ENCODE results near the gene TMPRSS6.

Gene TMPRSS6

DNA sequence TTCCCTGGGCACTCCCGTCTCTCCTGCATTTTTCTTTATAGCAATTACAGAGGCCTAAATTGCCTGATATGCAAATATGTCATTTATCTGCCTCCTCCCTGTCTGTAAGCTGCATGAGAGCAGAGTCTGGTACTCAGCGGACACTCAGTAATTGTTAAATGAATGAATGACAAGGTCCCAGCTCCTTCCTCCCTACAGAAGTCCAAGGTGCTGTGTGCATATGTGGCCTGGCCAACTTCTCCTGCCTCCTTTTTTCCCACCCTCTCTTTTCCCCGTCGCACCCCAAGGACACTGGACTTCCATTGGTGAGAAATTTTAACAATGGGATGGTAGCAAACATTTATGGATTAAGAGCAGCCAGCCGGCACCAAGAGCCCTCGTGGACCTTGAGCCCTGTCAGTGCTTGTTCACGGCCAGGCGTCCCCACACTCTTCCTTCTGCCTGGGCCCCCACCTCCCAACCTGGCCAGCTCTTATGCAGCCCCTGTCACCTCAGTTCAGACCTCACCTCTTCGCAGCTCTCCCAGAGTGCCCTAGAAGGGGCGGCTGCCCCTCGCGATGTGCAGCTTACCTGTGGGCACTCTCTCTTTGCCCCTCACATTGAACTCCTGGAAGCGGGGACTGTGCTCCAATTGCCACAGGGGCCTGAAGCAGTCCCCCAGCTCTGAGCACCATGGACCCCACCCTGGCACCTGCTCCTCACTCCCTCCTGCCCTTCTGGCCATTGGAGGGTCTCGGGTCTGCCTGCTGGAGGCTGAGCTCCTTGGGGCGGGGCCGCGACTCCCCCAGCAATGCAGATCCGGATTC lies 1.5 kb downstream of the TMPRSS6 start:
- H3F3A ChIP-seq (ENCODE audit: insufficient read depth), result no peaks in the 10 kb centered on the region
- no peaks in the 10 kb centered on the region for H3K36me3 ChIP-seq (ENCODE audit: low read length)
- no peaks in the 10 kb centered on the region for H3K9me3 ChIP-seq (ENCODE audit: insufficient read depth, low read length)
- no peak for TF ChIP-seq EZH2phosphoT487 (conservative IDR thresholded peaks at IDR 0.05; ENCODE audit: low read length)
- TF ChIP-seq, protein P1, sequence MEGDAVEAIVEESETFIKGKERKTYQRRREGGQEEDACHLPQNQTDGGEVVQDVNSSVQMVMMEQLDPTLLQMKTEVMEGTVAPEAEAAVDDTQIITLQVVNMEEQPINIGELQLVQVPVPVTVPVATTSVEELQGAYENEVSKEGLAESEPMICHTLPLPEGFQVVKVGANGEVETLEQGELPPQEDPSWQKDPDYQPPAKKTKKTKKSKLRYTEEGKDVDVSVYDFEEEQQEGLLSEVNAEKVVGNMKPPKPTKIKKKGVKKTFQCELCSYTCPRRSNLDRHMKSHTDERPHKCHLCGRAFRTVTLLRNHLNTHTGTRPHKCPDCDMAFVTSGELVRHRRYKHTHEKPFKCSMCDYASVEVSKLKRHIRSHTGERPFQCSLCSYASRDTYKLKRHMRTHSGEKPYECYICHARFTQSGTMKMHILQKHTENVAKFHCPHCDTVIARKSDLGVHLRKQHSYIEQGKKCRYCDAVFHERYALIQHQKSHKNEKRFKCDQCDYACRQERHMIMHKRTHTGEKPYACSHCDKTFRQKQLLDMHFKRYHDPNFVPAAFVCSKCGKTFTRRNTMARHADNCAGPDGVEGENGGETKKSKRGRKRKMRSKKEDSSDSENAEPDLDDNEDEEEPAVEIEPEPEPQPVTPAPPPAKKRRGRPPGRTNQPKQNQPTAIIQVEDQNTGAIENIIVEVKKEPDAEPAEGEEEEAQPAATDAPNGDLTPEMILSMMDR (IDR thresholded peaks at IDR 0.05; ENCODE audit: insufficient read depth, low read length, poor library complexity, severe bottlenecking), result no peak
- no peaks in the 10 kb centered on the region for H3K9me2 ChIP-seq (replicated peaks; ENCODE audit: insufficient read depth, low read length)
- no peaks in the 10 kb centered on the region for H3K79me2 ChIP-seq (ENCODE audit: insufficient read depth, low read length)
- no peaks in the 10 kb centered on the region for H4K20me1 ChIP-seq (ENCODE audit: low read depth, low read length)
- H3K27ac ChIP-seq (ENCODE audit: low read depth, low read length), result no peak overlapping the region
- H3K4me3 ChIP-seq (ENCODE audit: insufficient read depth, low read length, poor library complexity, severe bottlenecking), result no peak overlapping the region
- no peak overlapping the region for H3K9ac ChIP-seq (ENCODE audit: low read length)
- no peak overlapping the region for H2AFZ ChIP-seq (ENCODE audit: low read depth, low read length, severe bottlenecking)
- no peaks in the 10 kb centered on the region for H3K27me3 ChIP-seq (ENCODE audit: low read length)
- no peak overlapping the region for H3K4me2 ChIP-seq (ENCODE audit: low read depth, low read length, poor library complexity, severe bottlenecking)

DNA sequence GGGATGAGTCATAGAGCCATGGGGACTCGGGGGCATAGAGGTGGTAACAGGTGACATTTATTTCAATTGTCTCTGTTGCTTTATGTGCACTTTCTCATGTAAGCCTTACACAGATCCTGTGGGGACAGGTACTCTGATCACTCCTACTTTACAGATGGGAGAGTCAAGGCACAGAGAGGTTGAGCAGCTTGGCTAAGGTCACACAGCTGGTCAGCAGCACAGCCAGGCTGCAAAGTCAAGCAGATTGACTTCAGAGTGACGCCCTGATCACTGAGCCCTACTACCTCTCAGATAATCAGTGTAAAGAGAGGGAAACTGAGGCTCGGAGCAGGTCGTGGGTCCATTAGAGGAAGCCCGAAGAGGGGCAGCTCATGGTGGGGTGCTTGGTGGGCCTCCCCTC lies 3.5 kb downstream of the TMPRSS6 start:
- no peaks in the 10 kb centered on the region for H3K9me3 ChIP-seq (ENCODE audit: insufficient read depth, low read length)
- no peaks in the 10 kb centered on the region for H3F3A ChIP-seq (ENCODE audit: insufficient read depth)
- no peak overlapping the region for H2AFZ ChIP-seq (ENCODE audit: low read depth, low read length, severe bottlenecking)
- no peak overlapping the region for H3K4me2 ChIP-seq (ENCODE audit: low read depth, low read length, poor library complexity, severe bottlenecking)
- no peaks in the 10 kb centered on the region for H4K20me1 ChIP-seq (ENCODE audit: low read depth, low read length)
- no peaks in the 10 kb centered on the region for H3K79me2 ChIP-seq (ENCODE audit: insufficient read depth, low read length)
- H3K4me3 ChIP-seq (ENCODE audit: insufficient read depth, low read length, poor library complexity, severe bottlenecking), result no peak overlapping the region
- TF ChIP-seq EZH2phosphoT487 (conservative IDR thresholded peaks at IDR 0.05; ENCODE audit: low read length), result no peak
- TF ChIP-seq, protein P1 (IDR thresholded peaks at IDR 0.05; ENCODE audit: insufficient read depth, low read length, poor library complexity, severe bottlenecking), result no peak
- H3K27ac ChIP-seq (ENCODE audit: low read depth, low read length), result no peak overlapping the region
- no peaks in the 10 kb centered on the region for H3K36me3 ChIP-seq (ENCODE audit: low read length)
- H3K9me2 ChIP-seq (replicated peaks; ENCODE audit: insufficient read depth, low read length), result no peaks in the 10 kb centered on the region
- H3K9ac ChIP-seq (ENCODE audit: low read length), result no peak overlapping the region
- no peaks in the 10 kb centered on the region for H3K27me3 ChIP-seq (ENCODE audit: low read length)

DNA sequence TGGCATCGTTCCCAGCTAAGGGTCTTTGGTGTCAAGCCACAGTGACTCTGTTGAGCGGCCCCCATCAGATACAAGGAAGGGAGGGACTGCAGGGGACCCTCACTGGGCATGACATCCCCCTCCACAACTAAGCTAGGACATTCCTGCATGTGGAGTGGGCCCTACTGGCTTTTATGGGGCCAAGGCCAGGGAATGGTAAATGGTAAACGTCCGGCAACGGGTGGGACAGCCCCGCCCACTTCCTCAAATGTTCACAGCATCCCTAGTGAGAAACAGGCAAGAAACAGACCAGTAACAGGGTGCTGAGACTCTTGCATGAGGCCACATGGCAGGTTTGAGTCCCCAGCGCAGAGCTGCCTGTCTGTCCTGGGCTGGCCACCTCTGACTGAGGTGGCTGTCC lies 4.4 kb downstream of the TMPRSS6 start:
- H3K79me2 ChIP-seq (ENCODE audit: insufficient read depth, low read length), result no peaks in the 10 kb centered on the region

More for the DNA sequence above, 4.4 kb downstream of the TMPRSS6 start:
- H4K20me1 ChIP-seq (ENCODE audit: low read depth, low read length), result no peaks in the 10 kb centered on the region
- H3K4me2 ChIP-seq (ENCODE audit: low read depth, low read length, poor library complexity, severe bottlenecking), result no peak overlapping the region
- no peak overlapping the region for H3K9ac ChIP-seq (ENCODE audit: low read length)
- no peaks in the 10 kb centered on the region for H3K27me3 ChIP-seq (ENCODE audit: low read length)
- TF ChIP-seq, protein P1 (IDR thresholded peaks at IDR 0.05; ENCODE audit: insufficient read depth, low read length, poor library complexity, severe bottlenecking), result no peak
- no peak for TF ChIP-seq EZH2phosphoT487 (conservative IDR thresholded peaks at IDR 0.05; ENCODE audit: low read length)
- H3K9me3 ChIP-seq (ENCODE audit: insufficient read depth, low read length), result no peaks in the 10 kb centered on the region
- H3K36me3 ChIP-seq (ENCODE audit: low read length), result no peaks in the 10 kb centered on the region
- H3K27ac ChIP-seq (ENCODE audit: low read depth, low read length), result no peak overlapping the region
- no peak overlapping the region for H3K4me3 ChIP-seq (ENCODE audit: insufficient read depth, low read length, poor library complexity, severe bottlenecking)
- no peaks in the 10 kb centered on the region for H3F3A ChIP-seq (ENCODE audit: insufficient read depth)
- no peak overlapping the region for H2AFZ ChIP-seq (ENCODE audit: low read depth, low read length, severe bottlenecking)
- H3K9me2 ChIP-seq (replicated peaks; ENCODE audit: insufficient read depth, low read length), result no peaks in the 10 kb centered on the region

Measured in SU-DHL-6 (cell line).